Forelimb muscle (tissue), 1 donor: ENCODE measurements around the gene PTTG1IP2. TPM values are rescaled to one million over a fixed set of nuclear protein-coding genes. Genes with fewer than 3 reads are reported as not detected.

Source experiments
- DNase-seq: peaks from one replicate; pipeline ENCODE4 v3.0.0-alpha.2; 2013; ENCODE audit warnings: low read depth
- polyA plus RNA-seq: library from polyadenylated mRNA; unstranded; fragments of 120-200 nt; gene quantifications from one replicate; pipeline ENCODE4 v1.2.1, GENCODE V29; 2013; ENCODE audit not compliant: insufficient read length

PTTG1IP2 gene
- polyA plus RNA-seq, 1 donor: not detected

DNA sequence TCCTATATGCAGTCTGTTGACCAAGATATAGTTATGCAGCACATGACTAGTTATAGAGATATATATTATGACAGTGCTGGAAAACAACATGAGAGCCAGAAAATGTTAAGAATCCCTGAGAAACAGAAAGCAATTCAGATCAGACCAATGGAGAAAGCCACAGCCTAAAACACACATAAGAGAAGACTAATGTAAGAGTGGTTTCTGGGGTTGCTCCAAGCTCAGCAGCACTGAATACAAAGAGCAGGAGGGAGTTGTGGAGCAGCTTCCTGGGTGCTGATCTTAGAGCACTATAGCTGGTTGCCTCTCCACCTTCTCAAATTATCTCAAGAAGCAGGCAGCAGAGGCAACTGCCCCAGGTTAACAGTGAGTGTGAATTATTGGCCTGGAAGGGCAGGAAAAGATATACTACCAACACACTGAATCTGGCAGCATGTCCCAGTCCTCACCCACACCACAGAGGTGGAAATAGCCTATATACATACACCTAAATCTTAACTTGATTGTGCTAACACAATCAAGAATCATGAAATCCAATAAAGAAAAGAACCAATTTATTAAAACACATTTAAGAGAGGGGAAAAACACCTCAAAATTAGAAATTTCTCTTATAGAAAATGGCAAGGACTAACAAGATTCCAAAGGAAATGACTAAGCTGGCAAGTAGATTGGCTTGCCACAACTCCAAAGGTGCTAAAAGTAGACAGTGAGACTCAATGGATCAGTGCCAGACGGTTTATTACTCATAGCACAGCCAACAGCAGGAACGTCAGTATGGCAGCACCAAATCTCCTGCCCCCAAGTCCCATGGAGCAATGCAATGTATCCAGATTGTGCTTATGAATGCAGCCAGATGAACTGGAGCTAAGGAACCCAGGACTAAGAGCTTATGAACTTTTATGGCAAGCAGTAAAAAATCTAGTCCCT lies 5.1 kb downstream of the PTTG1IP2 start:
- DNase-seq: no peak

DNA sequence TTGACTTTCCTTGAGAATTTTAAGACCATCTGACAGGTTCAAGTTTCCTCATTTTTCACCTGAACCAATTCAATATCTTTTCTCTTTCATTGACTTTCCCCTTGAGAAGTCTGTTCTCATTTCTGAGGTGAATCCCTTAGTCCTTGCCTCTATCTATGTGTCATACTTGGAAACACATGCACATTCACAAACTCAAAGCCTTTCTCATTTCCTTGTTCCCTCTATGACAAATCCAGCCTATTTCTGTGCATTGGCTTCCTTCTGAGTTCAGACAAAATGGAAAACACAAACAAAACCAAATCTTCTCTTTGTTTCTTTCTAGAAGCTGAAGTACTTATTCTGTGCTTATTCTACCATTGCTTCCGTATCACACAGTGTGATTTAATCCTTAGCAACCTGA lies 13.8 kb downstream of the PTTG1IP2 start:
- no peak for DNase-seq

DNA sequence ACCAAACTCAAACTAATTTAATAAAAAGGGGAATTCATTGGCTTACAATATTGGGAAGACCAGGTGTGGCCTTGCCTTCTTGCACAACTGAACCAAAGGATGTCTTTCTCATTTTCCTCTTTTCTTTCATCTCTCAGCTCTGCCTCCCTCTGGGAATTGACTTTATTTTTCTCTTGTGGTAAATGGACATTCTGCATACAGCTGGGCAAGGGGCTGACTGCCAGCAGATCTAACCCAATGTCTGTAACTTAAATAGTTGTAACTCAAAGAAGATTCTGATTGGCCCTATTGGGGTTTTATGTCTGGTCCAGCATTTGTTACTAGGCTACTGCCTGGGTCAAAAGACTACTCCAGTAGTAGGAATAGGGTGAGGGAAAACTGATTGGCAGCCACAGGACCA lies 15.3 kb downstream of the PTTG1IP2 start:
- no peak for DNase-seq

DNA sequence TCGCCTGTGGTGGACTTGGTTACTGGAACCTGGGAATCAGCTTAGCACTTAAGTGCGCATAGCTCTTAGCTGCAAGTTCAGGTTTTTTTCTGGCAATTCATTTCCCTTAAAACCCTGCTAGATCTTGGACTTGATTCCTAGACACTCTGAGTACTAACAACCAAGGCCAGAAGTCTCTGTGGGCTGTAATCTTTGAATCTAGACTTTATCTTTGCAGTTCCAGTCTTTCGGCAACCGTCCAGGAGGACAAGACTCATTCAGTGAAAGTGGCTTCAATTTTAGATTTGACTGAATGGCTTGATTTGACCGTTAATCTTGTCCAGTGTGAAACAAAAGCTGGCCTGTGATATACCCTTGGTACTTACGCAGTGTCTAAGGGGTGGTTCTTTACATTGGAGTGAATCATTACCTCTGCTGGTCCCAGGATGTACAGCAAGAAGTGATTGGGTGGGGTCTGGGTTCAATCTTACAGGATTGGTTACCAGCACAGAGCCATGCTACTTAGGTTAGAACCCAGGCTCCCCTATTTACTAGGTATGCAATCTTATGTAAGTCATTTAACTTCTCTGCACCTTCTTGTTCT lies 16.4 kb downstream of the PTTG1IP2 start:
- DNase-seq: no peak

DNA sequence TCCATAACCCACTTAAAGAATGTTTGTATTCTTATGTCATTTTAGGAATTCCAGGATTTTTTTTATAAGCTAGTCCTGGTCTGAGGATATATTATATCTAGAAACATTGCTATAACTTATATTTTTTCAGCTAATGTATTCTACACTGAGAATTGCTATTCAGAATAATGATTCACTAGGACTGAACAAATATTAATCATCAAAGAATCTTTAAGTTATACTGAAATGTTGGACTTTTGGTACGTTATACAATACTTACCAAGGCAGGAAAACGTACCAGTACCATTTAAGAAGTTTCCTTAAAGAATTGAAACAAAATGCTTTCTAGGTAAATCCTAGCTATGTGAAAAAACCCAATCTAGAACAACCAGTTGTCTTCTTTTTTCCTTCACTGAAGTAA lies 18.4 kb downstream of the PTTG1IP2 start:
- DNase-seq: no peak

DNA sequence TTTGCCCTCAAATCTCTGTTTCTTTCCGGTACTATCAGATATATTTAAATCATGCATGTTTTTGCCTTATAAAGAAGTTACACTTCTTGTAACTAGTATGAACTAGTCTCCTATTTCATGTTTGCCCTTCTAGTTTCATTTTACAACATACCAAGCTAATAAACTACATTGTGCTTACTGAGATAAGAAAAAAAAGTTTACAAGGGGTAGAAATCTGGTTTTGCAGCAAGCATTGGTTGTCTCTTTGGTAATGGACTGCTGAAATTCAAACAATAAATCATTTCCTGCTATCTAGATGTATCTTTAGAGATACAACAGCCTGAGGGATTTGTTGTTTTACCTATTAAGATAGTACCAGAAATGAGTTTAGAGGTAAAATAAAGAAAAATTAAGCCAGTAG lies 18.8 kb downstream of the PTTG1IP2 start:
- DNase-seq: no peak

DNA sequence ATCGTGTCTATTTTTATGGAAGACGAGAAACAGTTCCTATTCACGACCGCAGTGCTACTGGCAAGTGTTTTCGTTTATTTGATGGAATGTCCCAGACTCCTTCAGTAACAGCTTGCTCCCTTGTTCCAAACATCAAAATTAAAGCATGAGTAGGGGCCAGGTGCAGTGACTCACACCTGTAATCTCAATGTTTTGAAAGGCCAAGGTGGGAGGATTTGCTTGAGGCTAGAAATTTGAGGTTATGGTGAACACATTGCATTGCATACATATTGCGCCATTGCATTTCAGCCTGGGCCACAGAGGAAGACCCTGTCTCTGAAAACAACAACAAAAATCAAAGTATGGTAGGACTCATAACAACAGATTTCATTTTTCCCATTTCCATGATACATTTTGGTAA lies 22.8 kb downstream of the PTTG1IP2 start:
- no peak for DNase-seq

DNA sequence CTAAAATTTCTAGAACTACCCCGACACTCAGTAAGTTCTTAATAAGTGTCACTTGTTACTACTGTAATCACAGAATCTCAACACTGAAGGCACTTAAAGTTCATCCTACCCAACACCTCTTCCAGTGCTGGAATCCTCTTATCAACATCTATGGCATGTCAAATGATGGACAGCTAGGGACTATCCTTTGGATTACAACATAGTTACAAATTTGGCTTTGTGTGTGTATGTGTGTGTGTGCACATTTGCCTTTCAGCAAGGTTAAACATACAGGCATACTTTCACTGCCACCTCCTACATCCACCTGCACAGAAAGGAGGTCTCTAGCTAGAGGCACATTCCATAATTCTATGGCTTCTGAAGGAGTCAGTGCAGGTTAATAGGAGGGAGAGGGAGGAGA lies 25.8 kb downstream of the PTTG1IP2 start:
- no peak for DNase-seq

DNA sequence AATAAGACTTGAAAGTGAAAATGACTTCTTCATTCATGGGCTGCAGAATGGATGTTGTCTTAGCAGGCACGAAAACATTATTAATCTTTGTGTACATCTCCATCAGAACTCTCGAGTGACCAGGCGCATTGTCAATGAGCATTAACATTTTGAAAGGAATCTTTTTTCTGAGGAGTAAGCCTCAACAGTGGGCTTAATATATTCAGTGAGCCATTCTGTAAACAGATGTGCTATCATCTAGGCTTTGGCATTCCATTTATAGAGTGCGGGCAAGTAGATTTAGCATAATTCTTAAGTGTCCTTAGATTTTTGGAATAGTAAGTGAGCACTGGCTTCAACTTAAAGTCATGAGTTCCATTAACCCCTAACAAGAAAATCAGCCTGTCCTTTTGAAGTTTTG lies 33.1 kb downstream of the PTTG1IP2 start:
- no peak for DNase-seq

DNA sequence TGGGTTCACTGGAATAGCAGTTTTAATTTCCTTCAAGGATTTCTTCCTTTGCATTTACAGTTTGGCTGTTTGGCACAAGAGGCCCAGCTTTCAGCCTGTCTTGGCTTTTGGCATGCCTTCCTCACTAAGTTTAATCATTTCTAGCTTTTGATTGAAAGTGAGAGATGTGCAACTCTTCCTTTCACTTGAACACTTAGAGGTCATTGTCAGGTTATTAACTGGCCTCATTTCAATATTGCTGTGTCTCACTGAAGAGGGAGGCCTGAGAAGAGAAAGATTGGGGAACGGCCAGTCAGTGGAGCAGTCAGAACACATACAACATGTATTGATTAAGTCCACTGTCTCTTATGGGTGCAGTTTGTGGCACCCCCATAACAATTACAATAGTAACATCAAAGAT lies 33.9 kb downstream of the PTTG1IP2 start:
- no peak for DNase-seq

DNA sequence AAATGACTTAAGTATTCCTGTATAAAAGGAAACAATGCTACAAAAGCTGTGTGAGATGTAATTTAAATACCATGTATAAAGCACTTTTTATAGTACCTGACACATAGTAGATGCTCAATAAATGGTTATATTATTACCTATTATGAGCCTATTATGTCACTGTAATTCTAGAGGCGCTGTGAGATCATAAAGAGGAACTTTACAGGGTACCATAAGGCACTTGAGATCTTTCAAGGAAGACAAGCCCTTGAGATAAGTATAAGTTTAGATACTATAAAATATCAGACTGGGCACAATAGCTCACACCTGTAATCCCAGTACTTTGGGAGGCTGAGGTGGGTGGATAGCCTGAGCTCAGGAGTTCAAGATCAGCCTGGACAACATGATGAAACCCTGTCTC lies 38.3 kb downstream of the PTTG1IP2 start:
- DNase-seq: no peak

DNA sequence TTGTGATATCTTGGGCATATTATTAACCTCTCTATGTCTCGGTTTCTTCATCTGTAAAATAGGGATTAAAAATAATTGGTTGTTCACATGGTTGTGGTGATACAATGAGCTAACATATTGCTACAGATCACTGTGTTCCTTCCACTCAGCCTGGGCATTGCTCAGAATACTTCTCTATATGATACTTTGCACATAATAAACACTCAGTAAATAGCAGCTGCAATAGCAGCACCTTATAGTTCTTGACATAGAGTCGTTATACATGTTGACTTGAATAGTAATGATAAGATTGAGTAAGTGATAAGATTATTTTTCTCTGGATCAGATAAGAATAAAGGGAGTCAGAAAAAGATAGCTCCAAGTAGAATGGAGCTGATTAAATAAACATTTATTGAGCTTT lies 42.3 kb downstream of the PTTG1IP2 start:
- DNase-seq: no peak

DNA sequence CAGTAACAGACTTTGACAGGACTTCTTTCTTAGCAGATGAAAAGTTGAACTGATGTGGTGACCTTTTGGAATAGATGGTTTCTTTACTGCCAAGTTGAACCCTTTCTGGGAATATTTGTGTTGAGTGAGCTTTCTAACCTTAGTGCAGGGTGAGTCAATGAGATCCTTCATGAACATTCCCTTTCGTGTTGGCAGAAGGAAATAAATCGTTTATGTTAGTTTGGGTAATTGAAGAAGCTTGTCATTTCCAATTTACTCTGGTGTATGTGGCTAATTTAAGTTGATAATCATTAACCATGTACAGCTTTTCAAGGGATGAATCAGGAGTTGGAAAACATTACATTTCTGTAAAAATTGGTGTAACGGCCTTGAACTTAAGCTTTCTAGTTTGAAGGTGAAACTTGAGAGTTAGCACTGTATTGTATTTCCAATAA lies 43.4 kb downstream of the PTTG1IP2 start:
- DNase-seq: no peak

DNA sequence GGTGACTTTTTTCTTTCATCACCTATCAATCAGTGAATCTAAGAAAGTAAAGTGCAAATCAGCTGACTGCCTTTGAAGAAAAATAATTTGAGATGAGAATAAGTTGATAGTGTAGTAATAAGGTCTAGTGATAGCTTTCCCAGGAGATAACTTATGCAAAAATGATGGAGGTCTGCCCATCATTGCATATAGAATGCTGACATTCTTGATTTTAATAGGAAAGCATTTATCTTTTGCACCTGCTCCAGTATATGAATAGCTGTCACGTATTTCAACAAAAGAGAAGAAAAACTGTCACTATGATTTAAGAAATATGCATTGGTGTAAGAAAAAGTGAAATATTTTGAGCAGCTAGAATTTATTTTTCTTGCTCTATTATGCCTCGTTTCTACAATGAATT lies 46.8 kb downstream of the PTTG1IP2 start:
- no peak for DNase-seq

DNA sequence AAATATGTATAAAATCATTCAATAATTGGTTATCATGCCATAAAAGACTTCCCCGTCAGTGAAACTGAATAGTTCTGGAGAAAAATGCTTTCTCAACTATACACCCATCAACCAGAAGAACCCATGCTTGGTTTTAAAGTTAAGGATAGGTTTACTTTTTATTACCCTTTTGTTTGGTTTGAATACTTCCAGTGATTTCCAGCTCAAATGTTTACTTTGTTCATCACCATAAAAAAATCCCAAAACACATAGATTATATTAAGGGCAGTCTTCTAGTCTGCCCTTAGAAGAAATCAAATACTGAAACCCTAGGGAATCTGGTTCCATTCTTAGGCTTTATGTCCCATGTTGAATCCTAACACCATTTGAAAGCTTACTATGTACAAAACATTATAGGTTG lies 49.2 kb downstream of the PTTG1IP2 start:
- no peak for DNase-seq

DNA sequence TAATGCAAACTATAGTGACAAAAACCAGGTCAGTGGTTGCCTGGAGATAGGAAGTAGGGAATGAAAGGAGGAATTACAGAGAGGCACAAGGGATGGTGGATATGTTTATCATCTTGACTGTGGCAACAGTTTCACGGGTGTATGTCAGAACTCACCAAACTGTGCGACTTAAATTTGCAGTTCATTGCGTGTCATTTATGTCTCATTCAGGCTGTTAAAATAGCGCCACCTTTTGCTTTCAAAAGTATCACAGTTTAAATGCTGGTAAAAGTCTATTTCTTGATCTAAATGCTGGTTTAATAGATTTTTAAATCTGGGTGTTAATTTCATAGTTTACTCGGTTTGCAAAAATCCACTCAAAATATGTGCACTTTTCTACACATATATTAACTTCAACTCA lies 51.0 kb downstream of the PTTG1IP2 start:
- DNase-seq: no peak

DNA sequence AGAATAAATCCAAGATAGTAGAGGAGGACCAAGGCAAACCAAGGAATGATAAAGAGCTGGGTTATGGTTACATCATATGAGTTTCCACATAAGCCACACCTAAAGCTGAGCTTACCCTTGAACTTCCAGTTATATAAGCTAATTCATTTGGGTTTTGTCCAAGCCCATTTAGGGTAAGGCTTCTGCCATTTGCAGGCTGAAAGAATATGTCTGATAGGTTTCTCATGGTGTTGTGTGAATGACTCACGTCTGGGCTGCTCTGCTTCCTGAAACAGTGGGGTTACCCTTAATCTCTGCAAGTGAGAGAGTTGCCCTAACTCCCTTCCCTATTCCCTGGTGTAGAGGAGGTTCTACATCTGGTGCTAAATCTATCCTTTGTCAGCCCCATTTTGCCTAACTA lies 60.8 kb downstream of the PTTG1IP2 start:
- DNase-seq: no peak

DNA sequence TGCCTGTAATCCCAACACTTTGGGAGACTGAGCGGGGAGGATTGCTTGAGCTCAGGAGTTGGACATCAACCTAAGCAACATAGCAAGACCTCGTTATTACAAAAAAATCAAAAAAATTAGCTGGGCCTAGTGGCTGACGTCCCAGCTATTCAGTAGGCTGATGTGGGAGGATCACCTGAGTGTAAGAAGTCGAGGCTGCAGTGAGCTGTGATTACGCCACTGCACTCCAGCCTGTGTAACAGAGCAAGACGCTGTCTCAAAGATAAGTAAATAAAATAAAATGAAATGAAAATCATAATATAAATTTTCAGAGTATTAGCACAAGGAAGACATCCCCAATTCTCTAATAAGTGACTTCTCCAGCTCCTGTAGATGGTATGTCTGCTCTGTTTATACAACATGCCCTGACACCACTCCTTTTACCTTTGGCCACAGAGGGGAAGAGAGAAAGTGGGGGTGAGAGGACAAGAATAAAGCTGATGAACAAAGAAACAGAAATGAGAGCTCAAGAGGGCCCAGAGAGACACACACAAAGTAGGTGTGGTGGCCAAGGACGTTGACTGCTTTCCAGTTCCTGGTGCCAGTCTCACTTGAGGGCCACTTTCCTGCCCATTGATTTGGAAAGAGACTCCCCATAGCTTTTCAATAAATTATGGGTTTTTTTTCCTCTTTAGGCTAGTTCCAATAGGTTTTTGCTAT lies 62.9 kb downstream of the PTTG1IP2 start:
- no peak for DNase-seq

DNA sequence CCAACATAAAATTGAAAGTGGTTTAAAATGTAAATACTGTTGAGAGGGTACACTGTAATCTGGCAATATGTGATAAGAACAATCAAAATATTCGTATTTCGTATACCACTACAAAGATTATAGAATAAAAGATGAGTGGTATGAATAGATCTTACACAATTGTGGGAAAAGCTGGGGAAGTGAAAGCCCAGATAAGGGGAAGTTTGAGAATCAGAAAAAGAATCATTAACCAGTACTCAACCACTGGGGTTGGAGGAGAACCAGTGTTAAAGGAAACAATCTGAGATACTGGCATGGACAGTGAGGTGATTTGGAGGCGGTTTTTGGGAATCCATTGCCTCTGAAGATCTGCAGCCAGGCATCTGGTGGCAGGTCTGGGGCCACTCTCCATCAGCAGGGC lies 67.0 kb downstream of the PTTG1IP2 start:
- no peak for DNase-seq

DNA sequence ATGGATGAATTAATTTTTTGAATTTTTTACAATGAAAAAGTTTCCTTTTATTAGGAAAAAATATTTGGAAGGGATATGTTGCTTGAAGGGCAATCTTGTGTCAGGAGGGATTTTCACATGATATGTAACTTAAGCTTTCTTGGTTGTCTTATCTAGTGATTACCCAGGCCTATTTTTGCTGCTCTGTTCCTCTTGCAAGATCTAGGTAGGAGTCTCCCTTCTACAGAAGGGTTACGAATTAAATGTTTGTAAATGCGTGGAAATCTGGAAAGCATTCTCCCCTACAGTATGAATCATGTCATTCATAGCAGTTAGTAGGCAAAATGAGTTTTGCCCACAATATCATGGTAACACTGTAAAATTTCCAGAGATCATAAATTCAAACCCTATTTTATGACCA lies 69.0 kb downstream of the PTTG1IP2 start:
- DNase-seq: no peak

DNA sequence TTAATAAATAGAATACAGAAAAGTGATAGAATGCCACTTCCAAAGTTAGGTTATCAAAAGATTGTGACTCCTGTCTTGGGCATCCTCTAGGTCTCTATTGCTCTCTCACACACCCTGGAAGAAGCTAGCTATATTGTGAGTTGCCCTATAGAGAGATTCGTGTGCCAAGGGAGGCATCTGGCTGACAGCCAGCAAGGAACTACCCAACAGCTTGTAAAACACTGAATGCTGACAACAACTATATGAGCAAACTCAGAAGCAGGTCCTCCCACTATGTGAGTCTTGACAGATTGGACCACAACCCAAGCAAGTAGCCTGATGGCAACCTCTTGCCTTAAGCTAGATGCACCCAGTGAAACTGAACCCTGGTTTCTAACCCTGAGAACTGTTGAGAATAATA lies 71.0 kb downstream of the PTTG1IP2 start:
- DNase-seq: no peak

DNA sequence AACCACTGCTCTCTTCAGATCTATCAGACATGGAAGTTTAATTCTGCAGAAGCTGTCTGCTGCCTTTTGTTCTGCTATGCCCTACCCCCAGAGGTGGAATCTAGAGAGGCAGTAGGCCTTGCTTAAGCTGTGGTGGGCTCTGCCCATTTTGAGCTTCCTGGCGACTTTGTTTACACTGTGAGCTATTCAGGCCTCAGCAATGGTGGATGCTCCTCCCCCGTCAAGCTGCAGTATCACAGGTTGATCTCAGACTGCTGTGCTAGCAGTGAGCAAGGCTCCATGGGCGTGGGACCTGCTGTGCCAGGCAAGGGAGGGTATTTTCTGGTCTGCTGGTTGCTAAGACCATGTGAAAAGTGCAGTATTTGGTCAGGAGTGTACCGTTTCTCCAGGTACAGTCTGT lies 81.6 kb downstream of the PTTG1IP2 start:
- no peak for DNase-seq

DNA sequence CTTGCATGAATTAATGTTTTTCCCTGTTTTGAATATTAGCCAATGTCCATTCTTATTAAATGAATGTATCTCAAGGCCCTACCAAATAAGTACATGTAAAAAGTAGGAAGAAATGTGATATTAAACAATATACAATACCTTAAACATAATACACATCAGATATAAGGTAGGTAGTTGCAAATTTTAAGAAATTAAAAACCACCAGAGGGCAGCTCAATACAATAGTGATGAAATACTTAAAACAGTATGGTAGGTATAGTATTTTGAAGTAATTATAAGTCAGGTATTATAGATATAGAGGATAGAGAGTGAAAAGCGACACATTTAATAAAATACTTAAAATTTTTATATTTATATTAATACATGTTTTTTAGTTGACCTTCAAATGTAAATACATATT lies 83.1 kb downstream of the PTTG1IP2 start:
- DNase-seq: no peak
